H1 (cell line): ENCODE data around the gene MTMR2.

Experiments
- CREB1 ChIP-seq: IDR thresholded peaks from 2 replicates; pipeline ENCODE4 v1.6.1; 2012; ENCODE audit warnings: inconsistent platforms
- CTCF ChIP-seq, 3 experiments: IDR thresholded peaks; 1 replicate in 2 of 3; 2 replicates in 1 of 3; pipeline versions ENCODE4 v1.5.1 to v1.6.1; 2011; ENCODE audit warnings: low read length in 3 of 3, mild to moderate bottlenecking in 3 of 3, inconsistent platforms in 2 of 3, low read depth in 1 of 3, moderate library complexity in 1 of 3; ENCODE audit not compliant: insufficient read depth in 1 of 3; ENCODE audit errors: control extremely low read depth in 1 of 3
- EP300 ChIP-seq, 2 experiments: IDR thresholded peaks; 1 replicate in 1 of 2; 2 replicates in 1 of 2; pipeline ENCODE4 v1.6.1; 2011 to 2012; ENCODE audit warnings: low read depth in 2 of 2, low read length in 2 of 2, mild to moderate bottlenecking in 2 of 2, borderline replicate concordance in 1 of 2, inconsistent platforms in 1 of 2, moderate library complexity in 1 of 2
- EZH2 ChIP-seq: fragments of 200-600 bp; sonication (generic); IDR thresholded peaks from 2 replicates; pipeline ENCODE4 v1.7.1; 2012; ENCODE audit warnings: low read depth, mild to moderate bottlenecking, moderate library complexity, low read length, inconsistent platforms; ENCODE audit not compliant: severe bottlenecking
- POLR2A ChIP-seq, 2 experiments: IDR thresholded peaks; 1 replicate in 1 of 2; 2 replicates in 1 of 2; pipeline ENCODE4 v1.6.1; 2011; ENCODE audit warnings: low read depth in 2 of 2, low read length in 2 of 2, mild to moderate bottlenecking in 2 of 2; ENCODE audit errors: control extremely low read depth in 1 of 2
- SIN3A ChIP-seq, 2 experiments: IDR thresholded peaks in 1 of 2; conservative IDR thresholded peaks in 1 of 2; 2 replicates each; pipeline ENCODE4 v1.6.1; 2011 to 2012; ENCODE audit warnings: low read length in 2 of 2, improper control_type of control experiment in 1 of 2, low read depth in 1 of 2, mild to moderate bottlenecking in 1 of 2
- ZNF274 ChIP-seq: IDR thresholded peaks from 2 replicates; pipeline ENCODE4 v1.7.0; 2012; ENCODE audit warnings: low read length, borderline replicate concordance; ENCODE audit errors: extremely low read depth

- TF ChIP-seq ZNF274: no peak
- TF ChIP-seq EP300 (IDR thresholded peaks at IDR 0.05; ENCODE audit: borderline replicate concordance in 1 of 2, low read depth in 2 of 2, low read length in 2 of 2): no peak
- TF ChIP-seq CTCF (IDR thresholded peaks at IDR 0.05; ENCODE audit: control extremely low read depth in 1 of 3, insufficient read depth in 1 of 3, low read depth in 1 of 3, low read length in 3 of 3): no peak
- no peak for TF ChIP-seq CREB1
- no peak for TF ChIP-seq POLR2A (IDR thresholded peaks at IDR 0.05; ENCODE audit: control extremely low read depth in 1 of 2, low read depth in 2 of 2, low read length in 2 of 2)
- no peak for TF ChIP-seq SIN3A (conservative IDR thresholded peaks at IDR 0.05 in 1 of 2, IDR thresholded peaks at IDR 0.05 in 1 of 2; ENCODE audit: low read depth in 1 of 2, low read length in 2 of 2)
- no peak for TF ChIP-seq EZH2
Measured at GRCh38 chr11:95948637-95949036, 24.7 kb upstream of the MTMR2 start.
